ENCODE results near the gene OR5B17.
"Not testable (repeated sequence)": the region's sequence is repeated elsewhere in the genome, so short reads cannot be mapped to it uniquely, and the experiment has no call there.

Gene OR5B17

DNA sequence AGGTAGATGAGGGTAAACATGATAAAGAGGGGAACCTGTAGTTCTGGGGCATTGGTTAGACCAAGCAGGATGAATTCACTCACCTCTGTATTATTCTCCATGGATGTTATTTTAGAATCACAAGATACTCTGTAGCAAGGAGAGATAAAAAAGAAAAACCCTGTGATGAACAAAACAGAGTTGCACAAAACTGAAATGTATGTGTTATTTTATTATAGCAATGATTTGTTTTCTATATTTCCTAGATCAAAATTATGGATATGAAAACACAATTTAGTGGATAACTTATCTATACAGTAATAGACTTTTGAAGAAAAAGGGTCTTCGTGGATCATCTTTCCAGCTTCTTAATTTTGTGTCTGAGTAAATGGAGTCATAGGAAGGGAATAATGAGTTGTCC lies at the start of gene OR5B17:
Gene OR5B17, minus strand, starts transcription at position 101 of the 400 bp plus-strand sequence. Its CDS starts 0 bp downstream, at position 101.
- TF ChIP-seq CTCF (conservative IDR thresholded peaks at IDR 0.05; ENCODE audit: low read depth): no peak
- ChIA-PET POLR2A (ENCODE audit: low non-redundant PET) (no interaction called here), CTCF (no interaction called here)
- H3K27ac ChIP-seq: no peak within 1 kb of the TSS
- DNase-seq (ENCODE audit: low spot score): no peak

- ChIA-PET CTCF (no interaction called here), POLR2A (ENCODE audit: low non-redundant PET) (no interaction called here)
- TF ChIP-seq CTCF (conservative IDR thresholded peaks at IDR 0.05; ENCODE audit: low read depth): no peak
- no peak for DNase-seq (ENCODE audit: low spot score)
- no peak within 1 kb of the TSS for H3K27ac ChIP-seq
These were observed 47.9 kb upstream of the OR5B17 start, which contains the start of gene OR5B3 for GRCh38 chr11:58406774-58407173. Gene OR5B3, minus strand, starts transcription at chr11:58406874. Its CDS starts 3,465 bp downstream, at chr11:58403409.

DNA sequence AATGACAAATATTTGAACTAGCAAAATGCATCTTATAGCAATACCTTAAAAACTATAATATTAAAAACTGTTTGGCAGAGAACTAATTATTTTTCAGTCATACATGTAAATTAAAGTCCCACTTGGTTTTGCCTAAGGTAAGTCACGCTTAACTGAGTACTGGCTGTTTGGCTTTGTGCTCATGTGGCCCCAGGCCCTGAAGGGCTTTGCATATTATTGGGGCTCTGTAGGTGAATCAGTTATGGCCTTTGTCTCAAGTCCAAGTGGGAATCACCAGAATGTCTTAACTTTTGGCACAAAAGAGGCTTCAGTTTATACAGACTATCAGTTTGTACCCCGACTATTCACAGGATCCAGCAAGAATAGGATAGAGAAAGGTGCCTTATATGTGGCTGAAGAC lies 40.8 kb upstream of the OR5B17 start:
- CTCF ChIA-PET; H3K27ac ChIP-seq; DNase-seq (ENCODE audit: low spot score); POLR2A ChIA-PET (ENCODE audit: low non-redundant PET): not testable (repeated sequence)

GRCh38 chr11:58395581-58395980 lies 36.7 kb upstream of the OR5B17 start:
- no peak for DNase-seq (ENCODE audit: low spot score)
- no peak overlapping the region for H3K27ac ChIP-seq
- no peak for TF ChIP-seq CTCF (conservative IDR thresholded peaks at IDR 0.05; ENCODE audit: low read depth)
- ChIA-PET CTCF (interaction anchor here (0.6 kb wide), 1 partner anchor 111 kb away, joined by 3 read pairs; no protein-coding TSS in a partner anchor), POLR2A (ENCODE audit: low non-redundant PET) (no interaction called here)

DNA sequence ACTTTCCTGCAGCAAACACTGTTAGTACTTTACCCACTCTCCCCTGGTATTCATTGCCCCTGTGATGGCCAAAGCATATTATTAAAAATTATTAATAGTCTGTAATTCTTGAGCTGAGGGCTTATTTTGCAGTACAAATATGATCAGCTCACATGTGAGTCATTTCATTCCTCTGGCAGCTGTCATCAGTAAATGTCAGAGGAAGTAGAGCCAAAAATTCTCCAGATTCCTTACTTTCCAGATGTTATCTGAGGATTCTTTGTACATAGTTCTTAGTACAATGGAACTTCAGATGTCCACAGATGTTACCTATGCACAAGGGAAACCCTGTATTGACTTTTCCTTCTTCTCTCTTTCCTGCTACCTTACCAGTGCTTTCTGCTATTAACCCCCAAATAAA lies 35.3 kb upstream of the OR5B17 start:
- ChIA-PET CTCF (no interaction called here), POLR2A (ENCODE audit: low non-redundant PET) (no interaction called here)
- no peak for TF ChIP-seq CTCF (conservative IDR thresholded peaks at IDR 0.05; ENCODE audit: low read depth)
- peak; percentile 63 for DNase-seq (ENCODE audit: low spot score)
- no peak overlapping the region for H3K27ac ChIP-seq

DNA sequence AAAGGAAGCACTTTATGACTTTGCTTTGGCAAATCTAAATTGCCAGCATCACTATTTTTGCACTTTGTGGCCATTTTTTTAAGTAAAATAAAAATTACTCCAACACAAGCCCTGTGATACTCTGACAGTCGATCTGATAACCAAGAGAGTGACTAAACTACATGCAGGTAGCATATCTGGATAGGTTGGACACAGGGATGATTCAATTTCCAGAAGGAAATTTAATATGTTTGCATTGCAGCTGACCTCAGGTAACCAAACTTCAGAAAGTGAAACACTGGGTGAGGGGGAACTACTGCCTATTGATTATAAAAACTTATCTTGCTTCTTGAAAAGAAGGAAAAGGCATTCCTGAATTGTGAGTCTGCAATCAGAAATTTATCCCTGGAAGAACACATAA lies 33.9 kb upstream of the OR5B17 start:
- peak; percentile 7 for DNase-seq (ENCODE audit: low spot score)
- no peak for TF ChIP-seq CTCF (conservative IDR thresholded peaks at IDR 0.05; ENCODE audit: low read depth)
- H3K27ac ChIP-seq: no peak overlapping the region
- POLR2A ChIA-PET (ENCODE audit: low non-redundant PET): no interaction called here
- CTCF ChIA-PET: interaction anchor here (0.6 kb wide), 1 partner anchor 189 kb away, joined by 3 read pairs; no protein-coding TSS in a partner anchor

- no peak for DNase-seq (ENCODE audit: low spot score)
- no peak for TF ChIP-seq CTCF (conservative IDR thresholded peaks at IDR 0.05; ENCODE audit: low read depth)
- ChIA-PET POLR2A (ENCODE audit: low non-redundant PET) (no interaction called here), CTCF (no interaction called here)
- no peak overlapping the region for H3K27ac ChIP-seq
These were observed 33.0 kb upstream of the OR5B17 start for GRCh38 chr11:58391879-58392278.

Data from RWPE1 (cell line).